HEK293 (cell line): Measurements from ENCODE around the gene AURKB.

ENCODE experiments used
- ATF2 ChIP-seq: fragments of 450-650 bp; formaldehyde crosslinking; IDR thresholded peaks from 2 replicates; pipeline ENCODE4 v1.5.1; 2016; ENCODE audit warnings: missing biosample characterization, missing genetic modification characterization, low read depth
- EGR2 ChIP-seq: fragments of 450-650 bp; formaldehyde crosslinking; IDR thresholded peaks from 2 replicates; pipeline ENCODE4 v1.5.1; 2016; ENCODE audit warnings: low read depth, missing biosample characterization, missing genetic modification characterization
- KLF17 ChIP-seq: fragments of 450-650 bp; formaldehyde crosslinking; IDR thresholded peaks from 2 replicates; pipeline ENCODE4 v1.5.1; 2016; ENCODE audit warnings: missing biosample characterization, missing genetic modification characterization
- PBX3 ChIP-seq: sonication (generic); formaldehyde crosslinking; IDR thresholded peaks from 2 replicates; pipeline ENCODE4 v1.8.1; 2022; ENCODE audit warnings: mild to moderate bottlenecking, moderate library complexity, missing genetic modification reagents
- ZBTB11 ChIP-seq: fragments of 450-650 bp; formaldehyde crosslinking; conservative IDR thresholded peaks from 2 replicates; pipeline ENCODE4 v1.5.1; 2016; ENCODE audit warnings: low read depth, missing biosample characterization, missing genetic modification characterization
- ZNF146 ChIP-seq: fragments of 450-650 bp; formaldehyde crosslinking; IDR thresholded peaks from 2 replicates; pipeline ENCODE4 v1.5.1; 2016; ENCODE audit warnings: missing biosample characterization, missing genetic modification characterization
- ZNF148 ChIP-seq: fragments of 450-650 bp; formaldehyde crosslinking; IDR thresholded peaks from 2 replicates; pipeline ENCODE4 v1.5.0; 2017; ENCODE audit warnings: missing biosample characterization, missing genetic modification characterization, borderline replicate concordance
- ZNF175 ChIP-seq: fragments of 450-650 bp; formaldehyde crosslinking; IDR thresholded peaks from 2 replicates; pipeline ENCODE4 v1.5.1; 2016; ENCODE audit warnings: missing biosample characterization, missing genetic modification characterization
- ZNF26 ChIP-seq: fragments of 450-650 bp; formaldehyde crosslinking; IDR thresholded peaks from 2 replicates; pipeline ENCODE4 v1.5.1; 2016; ENCODE audit warnings: missing biosample characterization, missing genetic modification characterization
- ZNF266 ChIP-seq: fragments of 450-650 bp; formaldehyde crosslinking; IDR thresholded peaks from 2 replicates; pipeline ENCODE4 v1.5.1; 2016; ENCODE audit warnings: missing biosample characterization, missing genetic modification characterization, low read depth
- ZNF280C ChIP-seq: fragments of 450-650 bp; formaldehyde crosslinking; IDR thresholded peaks from 2 replicates; pipeline ENCODE4 v1.5.1; 2016; ENCODE audit warnings: missing biosample characterization, missing genetic modification characterization
- ZNF473 ChIP-seq: fragments of 450-650 bp; formaldehyde crosslinking; IDR thresholded peaks from 2 replicates; pipeline ENCODE4 v1.5.1; 2017; ENCODE audit warnings: missing biosample characterization, missing genetic modification characterization
- ZNF513 ChIP-seq: fragments of 450-650 bp; IDR thresholded peaks from 2 replicates; pipeline ENCODE4 v1.5.1; 2018; ENCODE audit warnings: missing biosample characterization, missing genetic modification characterization
- ZNF518A ChIP-seq: fragments of 450-650 bp; formaldehyde crosslinking; conservative IDR thresholded peaks from 2 replicates; pipeline ENCODE4 v1.5.1; 2016; ENCODE audit warnings: low read depth, missing biosample characterization, missing genetic modification characterization
- ZNF521 ChIP-seq: fragments of 450-650 bp; formaldehyde crosslinking; IDR thresholded peaks from 2 replicates; pipeline ENCODE4 v1.5.1; 2017; ENCODE audit warnings: missing biosample characterization, mild to moderate bottlenecking, missing genetic modification characterization
- ZNF776 ChIP-seq: fragments of 450-650 bp; formaldehyde crosslinking; IDR thresholded peaks from 2 replicates; pipeline ENCODE4 v1.5.0; 2017; ENCODE audit warnings: missing biosample characterization, missing genetic modification characterization, borderline replicate concordance
- ZNF837 ChIP-seq: fragments of 450-650 bp; formaldehyde crosslinking; IDR thresholded peaks from 2 replicates; pipeline ENCODE4 v1.5.1; 2016; ENCODE audit warnings: missing biosample characterization, missing genetic modification characterization

AURKB gene

GRCh38 chr17:8226536-8227237, 16.3 kb upstream of the AURKB start (continued):
- TF ChIP-seq ZNF837 (tag by site-specific recombination) (no peak), ZNF513 (peak; percentile 53; the same call in 1 of the 2 replicates), ZNF266 (tag by site-specific recombination) (no peak), EGR2 (tag by site-specific recombination) (no peak), ZNF26 (tag by site-specific recombination) (no peak), KLF17 (tag by site-specific recombination) (peak; percentile 87), ZNF146 (tag by site-specific recombination) (no peak), PBX3 (CRISPR knock-in tag) (no peak), ZNF148 (tag by site-specific recombination) (no peak), ZNF776 (tag by site-specific recombination) (no peak), ZBTB11 (tag by site-specific recombination) (peak; percentile 95), ZNF175 (tag by site-specific recombination) (no peak), ATF2 (tag by site-specific recombination) (peak; percentile 92), ZNF521 (tag by site-specific recombination) (no peak), ZNF518A (tag by site-specific recombination) (peak; percentile 30; the same call in 1 of the 2 replicates), ZNF473 (tag by site-specific recombination) (no peak), ZNF280C (tag by site-specific recombination) (no peak)
